NCI-H1092 (cell line): ENCODE results near the gene TFCP2.

ENCODE experiments used
- DNase-seq: peaks from one replicate; lab custom pipeline; 2025; lab: John Stamatoyannopoulos, UW

TFCP2 gene

DNA sequence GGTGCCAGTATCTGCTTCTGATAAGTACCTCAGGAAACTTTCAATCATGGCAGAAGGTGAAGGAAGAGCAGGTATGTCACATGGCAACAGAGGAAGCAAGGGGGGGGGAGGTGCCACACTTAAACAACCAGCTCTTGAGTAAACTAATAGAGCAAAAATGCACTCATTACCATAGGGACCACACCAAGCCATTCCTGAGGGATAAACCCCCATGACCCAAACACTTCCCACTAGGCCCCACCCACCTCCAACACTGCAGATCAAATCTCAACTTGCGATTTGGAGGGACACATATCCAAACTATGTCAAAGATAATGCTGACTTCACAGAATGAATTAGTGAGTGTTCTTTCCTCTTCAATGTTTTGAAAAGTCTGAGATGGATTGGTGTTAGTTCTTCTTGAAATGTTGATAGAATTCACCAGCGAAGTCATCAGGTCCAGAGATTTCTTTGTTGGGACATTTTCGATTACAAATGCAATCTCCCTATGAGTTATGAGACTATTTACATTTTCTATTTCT, 16.6 kb downstream of the TFCP2 start:
- DNase-seq: no peak

DNA sequence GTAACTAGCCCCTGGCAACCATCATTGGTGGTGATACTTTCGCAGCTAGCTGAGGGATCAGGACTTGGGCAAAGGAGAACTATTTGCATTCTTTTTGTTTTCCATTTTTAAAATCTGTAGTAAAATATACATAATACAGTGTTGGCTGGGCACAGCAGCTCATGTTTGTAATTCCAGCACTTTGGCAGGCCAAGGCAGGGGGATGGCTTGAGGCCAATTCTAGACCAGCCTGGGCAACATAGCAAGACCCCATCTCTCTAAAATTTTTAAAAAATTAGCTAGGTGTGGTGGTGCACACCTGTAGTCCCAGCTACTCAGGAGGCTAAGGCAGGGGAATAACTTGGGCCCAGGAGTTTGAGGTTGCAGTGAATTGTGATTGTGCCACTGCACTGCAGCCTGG, 20.0 kb downstream of the TFCP2 start:
- DNase-seq: no peak

DNA sequence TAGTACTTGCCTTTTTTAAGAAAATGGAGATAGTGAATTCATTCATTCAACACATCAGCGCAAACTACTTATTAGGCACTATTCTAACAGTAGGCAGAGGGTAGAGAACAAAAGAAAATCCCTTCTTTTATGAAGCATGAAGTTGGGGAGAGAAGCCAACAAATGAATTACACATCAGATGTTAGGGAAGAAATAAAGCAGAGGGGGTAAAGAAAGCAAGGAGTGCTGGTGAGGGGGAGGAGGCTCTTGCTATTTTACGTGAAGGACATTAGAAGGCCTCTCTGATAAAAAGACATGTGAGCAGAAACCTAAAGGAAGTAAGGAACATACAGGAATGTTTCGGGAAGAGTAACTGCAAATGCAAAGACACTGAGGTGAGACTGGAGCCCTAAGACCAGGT, 22.2 kb downstream of the TFCP2 start:
- DNase-seq: no peak

DNA sequence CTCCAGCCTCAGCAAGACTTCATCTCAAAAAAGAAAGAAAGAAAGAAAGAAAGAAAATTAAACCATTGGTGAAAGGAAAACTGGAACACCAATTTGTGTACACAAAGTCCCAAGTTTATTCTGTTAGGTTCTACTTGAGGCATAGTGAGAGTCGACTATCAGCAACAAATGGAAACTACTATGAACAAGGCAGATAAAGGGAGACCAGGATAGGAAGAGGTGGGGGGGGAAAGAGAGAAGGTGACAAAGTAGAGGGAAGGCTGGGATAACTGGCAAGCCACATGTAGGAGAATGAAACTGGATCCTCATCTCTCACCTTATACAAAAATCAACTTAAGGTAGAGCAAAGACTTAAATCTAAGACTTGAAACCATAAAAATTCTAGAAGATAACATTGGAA, 25.6 kb downstream of the TFCP2 start:
- DNase-seq: no peak

DNA sequence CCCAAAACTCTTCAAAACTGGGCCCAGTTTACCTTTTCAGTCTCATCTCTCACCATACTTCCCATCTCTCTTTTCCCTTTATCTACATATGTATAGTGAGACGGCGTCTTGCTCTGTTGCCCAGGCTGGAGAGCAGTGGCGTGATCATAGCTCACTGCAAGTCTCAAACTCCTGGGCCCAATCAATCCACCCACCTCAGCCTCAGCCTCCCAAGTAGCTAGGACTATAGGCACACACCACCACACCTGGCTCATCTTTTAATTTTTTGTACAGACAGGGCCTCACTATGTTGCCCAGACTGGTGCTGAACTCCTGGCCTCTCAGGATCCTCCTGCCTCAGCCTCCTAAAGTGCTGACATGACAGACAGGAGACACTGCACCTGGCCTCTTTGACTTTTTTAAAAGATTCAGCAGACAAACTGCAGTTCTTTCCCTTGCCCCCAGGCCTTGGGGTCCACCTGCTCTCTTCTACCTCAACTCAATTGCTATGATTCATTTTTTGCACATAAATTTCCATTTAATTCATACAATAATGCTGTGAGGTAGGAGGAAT, 33.6 kb downstream of the TFCP2 start:
- DNase-seq: no peak

DNA sequence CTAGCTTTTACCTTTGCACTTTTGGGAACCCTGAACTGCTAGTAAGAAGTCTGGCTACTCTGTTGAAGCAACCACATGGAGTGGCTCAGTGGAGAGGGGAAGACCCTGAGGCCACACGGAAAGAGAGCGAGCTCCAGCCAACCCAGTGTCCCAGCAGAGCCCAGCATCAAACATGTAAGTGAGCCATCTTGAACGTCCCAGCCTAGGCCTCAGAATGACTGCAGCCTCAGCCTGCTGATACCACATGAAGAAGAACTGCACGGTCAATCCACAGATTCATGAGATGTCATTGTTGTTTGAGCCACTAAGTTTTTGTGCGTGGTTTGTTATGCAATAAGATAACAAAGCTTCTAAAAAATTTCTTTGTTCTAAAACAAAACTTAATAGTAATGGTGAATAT, 40.2 kb downstream of the TFCP2 start:
- no peak for DNase-seq

DNA sequence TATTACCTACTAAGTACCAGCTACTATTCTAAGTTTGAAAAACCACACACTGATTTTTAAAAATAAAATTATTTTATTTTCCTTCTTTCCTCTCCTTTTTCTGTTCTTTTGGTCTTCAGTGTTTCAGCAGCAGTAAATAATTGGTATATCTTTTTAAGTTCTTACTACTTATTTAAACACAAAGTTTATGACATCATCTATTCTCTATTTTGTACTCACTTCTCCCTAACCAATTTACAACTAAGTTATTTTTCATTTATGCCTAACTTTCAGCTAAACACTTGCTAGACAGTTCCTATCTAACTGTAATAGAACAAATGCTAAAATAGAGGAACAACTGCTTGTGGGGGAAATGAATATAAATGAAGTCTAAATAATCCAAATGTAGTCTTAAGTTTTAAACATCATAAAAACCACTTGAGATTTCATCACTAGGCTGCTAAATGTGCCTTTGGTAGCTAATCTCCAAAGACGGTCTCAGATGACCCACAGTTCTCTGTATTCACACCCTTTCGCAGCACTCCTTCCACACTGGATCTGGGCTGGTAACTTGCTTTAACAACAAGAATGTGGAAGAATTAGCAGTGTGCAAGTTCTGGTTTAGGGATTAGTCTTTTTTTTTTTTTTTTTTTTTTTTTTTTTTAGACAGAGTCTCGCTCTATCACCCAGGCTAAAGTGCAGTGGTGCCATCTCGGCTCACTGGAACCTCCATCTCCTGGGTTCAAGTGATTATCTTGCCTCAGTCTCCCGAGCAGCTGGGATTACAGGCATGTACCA, 41.0 kb downstream of the TFCP2 start:
- no peak for DNase-seq

DNA sequence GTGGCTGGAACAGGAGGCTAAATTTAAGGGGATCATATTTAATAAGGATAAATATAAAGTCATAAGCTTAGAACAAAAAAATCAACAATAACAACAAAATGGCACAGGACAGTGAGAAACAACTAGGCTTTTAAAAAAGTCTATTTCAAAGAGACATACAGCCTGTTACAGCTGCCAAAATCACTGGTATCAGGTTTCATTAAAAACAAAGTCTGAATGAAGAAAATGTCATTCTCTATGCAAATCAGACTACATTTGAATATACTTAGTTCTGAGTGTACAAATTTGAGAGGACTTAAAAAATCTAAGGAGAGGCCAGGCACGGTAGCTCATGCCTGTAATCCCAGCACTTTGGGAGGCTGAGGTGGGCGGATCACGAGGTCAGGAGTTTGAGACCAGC, 44.0 kb downstream of the TFCP2 start:
- DNase-seq: no peak

DNA sequence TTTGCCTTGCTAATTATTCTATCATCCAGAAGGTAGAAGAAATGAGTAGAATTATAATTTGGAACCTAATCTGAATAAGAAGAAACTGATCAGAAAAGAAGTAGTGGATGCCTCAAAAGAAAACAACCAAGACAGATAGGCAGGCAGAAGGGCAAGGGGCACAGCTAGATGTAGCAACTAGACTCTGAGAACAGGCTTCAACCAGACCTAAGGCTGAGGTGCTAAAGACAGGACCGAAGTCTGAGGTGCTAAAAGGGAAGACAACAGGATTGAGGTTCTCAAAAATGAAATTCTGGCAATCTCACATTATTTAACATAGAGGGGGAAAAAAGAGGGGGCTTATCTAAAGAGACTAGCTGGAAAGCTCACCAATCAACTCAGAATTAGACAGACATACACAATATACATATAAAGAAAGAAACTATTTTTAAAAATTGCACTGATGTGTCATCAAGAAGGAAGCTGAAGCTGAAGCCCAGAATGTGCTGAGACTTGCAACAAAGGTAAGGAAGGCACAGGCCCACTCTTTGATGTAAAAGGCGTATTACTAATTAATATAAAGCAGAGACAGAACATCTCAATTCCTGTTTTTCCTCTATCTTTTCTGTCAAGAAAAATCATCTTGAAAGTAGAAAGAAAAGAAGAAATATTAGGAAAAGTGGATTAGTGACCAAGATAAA, 45.7 kb downstream of the TFCP2 start:
- DNase-seq: no peak

DNA sequence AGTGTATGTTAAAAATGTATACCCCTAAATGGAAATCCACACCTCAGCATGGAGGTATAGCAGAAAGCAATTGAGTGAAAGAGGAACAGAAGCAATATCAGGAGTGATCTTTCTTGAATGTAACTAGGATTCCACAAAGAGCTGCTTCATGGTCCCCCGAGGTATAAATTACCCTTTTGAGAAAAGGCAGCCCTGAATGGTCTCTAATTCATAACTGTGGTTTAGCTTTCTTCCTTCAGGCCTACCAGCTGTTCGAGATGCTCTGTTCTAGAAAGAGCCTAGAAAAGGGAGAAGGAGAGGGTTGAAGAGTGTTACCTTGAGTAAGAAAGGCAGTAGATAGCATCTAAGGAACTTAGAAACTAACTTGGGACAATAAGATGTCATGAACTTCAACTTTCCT, 46.6 kb downstream of the TFCP2 start:
- DNase-seq: no peak

DNA sequence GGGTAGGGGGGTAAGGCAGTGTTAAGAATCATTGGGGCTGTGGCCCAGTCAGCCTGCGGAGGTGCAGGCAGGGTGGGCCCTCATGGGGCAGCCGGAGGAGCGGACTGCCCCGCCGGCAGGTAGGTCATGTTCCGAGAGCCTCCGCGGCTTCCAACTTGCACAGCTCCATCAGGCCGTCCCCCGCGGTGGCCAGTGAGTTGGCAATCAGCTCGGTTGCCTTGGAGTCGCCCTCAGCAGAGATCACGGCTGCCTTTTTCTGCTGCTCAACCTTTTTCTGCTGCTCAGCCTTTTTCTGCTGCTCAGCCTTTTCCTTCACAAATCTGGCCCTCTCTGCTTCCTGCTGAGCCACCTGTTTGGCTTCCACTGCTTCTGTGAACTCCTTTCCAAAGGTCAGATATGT, 48.4 kb downstream of the TFCP2 start:
- DNase-seq: no peak

DNA sequence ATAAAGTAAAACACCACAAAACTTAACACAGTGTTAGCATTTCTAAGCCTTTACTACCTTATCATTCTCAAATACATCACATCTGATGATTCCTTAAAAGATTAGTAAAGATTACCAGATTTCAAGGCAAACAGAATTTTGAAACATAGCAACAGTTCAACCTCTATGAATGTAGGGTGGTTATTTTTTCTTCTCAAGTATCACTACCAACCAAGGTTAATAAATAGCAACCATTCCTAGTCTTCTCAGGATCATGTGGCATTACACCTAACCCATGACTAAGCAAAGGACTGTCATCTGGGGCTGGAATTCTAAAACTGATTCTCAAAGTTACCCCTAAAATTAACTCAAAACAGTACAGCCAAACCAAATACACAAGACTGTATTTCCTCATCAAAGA, 50.1 kb downstream of the TFCP2 start:
- no peak for DNase-seq

DNA sequence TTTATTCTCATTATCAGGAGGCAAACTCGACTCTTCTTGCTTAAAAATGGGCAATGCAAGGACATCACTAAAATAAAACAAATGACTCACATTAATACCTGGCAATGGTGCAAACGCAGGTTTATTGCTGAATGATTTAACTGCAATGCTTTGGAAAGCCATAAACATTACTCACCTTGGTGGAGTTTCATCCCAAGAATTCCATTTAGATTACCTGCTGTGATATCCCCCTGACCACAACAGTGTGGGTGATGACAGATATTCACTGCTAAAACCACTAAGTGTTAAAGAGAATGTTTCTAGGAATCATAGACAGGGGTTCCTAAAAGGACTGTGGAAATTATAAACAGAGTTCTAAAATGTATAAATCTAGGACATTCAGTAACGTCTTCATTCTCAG, 54.2 kb downstream of the TFCP2 start:
- no peak for DNase-seq

DNA sequence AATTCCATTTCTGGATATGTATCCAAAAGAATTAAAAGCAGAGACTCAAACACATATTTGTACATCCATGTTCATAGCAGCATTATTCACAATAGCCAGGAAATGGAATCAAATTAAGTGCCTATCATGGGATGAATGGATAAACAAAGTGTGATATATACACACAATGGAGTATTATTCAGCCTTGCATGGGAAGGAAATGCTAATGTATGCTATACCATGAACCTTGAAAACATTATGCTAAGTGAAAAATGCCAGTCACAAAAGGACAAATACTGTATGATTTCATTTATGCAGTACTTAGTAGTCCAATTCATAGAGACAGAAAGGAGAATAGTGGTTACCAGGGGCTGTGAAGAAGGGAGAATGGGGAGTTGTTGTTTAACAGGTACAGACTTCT, 57.4 kb downstream of the TFCP2 start:
- DNase-seq: no peak

DNA sequence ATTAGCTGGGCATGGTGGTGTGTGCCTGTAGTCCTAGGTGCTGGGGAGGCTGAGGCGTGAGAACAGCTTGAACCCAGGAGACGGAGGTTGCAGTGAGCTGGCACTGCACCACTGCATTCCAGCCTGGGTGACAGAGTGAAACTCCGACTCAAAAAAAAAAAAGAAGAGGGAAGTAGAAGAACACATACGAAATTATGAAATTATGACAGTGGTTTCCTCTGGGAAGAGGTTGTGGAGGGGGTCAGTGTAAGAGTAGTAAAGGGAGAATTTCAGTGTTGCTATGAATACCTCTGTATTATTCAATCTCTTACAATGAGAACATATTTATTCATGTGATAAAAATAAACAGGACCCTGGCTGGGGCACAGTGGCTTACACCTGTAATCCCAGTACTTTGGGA, 64.8 kb downstream of the TFCP2 start:
- DNase-seq: no peak

DNA sequence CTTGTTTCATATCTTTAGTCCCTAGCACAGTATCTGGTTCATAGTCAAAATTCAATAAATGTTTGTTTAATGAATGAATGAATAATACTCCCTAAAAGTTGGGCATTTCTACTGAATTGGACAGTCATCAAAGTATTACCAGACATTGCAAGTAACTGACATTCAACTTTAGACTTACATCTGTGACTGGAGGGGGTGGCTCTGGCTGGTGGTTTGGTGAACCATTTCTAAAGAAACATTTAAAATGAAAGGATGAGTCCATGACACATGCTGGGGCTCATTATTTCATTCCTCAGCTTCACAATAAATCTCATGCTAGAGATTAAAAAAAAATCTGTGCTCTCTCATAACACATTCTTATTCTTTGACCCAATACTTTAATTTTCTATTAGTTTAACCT, 69.0 kb downstream of the TFCP2 start:
- DNase-seq: no peak

DNA sequence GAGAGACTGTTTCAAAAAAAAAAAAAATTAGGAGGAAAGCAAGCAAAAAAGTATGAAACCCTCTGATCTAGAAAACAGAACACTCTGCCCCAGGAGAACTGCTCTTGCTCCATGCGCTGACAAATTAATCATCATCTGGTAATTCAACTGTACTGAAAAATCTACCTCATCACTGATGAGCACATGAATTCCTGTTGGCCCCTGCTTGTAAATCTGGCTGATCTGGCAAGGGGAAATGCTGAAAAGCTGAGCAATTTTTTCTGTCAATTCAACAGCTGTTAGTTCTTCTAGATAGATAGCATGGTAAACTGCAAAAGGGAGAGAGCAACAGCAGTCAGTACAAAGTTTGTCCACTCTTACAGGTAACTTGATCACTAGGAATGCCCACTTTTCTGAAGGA, 74.3 kb downstream of the TFCP2 start:
- DNase-seq: no peak

DNA sequence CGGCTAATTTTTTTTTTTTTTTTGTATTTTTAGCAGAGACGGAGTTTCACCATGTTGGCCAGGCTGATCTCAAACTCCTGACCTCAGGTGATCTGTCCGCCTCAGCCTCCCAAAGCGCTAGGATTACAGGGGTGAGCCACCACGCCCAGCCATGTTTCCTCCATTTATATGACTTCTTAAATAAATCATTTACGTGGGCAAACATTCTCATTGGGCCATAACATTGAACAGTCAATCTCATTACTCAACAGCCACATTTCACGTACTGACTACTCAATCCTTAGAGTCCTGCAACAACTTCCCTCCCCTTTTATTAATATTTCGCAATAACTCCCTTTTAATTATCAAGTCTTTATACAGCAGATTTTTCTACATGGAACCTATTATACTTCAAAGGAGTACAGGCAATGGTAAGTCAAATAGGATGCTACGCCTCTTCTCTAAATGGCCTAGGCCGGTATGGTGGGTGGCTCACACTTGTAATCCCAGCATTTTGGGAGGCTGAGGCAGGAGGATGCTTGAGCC, 82.2 kb downstream of the TFCP2 start:
- DNase-seq: no peak

DNA sequence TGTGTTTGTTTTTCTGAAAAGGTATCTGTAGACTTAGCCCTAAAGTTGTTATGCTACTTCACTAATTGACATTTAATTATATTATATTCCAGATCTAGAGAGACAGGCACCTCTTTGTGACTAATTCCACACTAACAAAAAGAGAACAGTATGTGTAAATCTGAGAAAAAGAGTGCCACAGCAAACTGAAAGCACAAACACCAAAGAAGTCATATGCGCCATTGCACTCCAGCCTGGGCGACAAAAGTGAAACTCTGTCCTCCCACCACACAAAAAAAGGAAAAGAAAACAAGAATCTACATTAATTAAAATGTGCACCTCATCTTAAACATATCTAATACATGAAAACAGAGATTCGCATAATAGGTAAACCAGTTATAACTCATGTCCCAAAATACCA, 85.1 kb downstream of the TFCP2 start:
- DNase-seq: no peak

DNA sequence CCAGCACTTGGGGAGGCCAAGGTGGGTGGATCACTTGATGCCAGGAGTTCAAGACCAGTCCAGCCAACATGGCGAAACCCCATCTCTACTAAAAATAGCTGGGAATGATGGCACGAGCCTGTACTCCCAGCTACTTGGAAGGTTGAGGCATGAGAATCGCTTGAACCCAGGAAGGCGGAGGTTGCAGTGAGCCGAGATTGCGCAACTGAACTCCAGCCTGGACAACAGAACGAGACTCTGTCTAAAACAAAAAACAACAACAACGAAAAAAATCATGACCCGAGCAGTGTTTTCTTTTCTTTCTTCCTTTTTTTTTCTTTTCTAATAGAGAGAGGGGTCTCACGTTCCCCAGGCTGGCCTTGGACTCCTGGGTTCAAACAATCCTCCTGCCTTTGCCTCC, 86.0 kb downstream of the TFCP2 start:
- DNase-seq: no peak

DNA sequence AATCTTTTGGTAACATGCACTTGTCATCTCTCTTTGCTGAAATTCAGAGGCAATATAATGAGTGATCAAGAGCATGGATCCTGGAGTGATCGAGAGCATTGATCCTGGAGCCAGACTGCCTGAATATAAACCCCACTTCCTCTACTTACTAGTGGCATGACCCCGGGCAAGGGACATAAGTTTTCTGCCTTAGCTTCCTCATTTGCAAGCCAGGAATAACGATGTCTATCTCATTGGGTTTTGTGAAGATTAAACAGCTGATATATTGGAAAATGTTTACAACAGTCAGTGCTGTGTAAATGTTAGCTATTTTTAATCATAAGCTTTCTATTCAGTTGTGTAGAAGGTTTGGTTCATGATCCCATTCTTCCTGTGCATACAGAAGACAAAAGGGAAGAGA, 87.2 kb downstream of the TFCP2 start:
- DNase-seq: no peak

DNA sequence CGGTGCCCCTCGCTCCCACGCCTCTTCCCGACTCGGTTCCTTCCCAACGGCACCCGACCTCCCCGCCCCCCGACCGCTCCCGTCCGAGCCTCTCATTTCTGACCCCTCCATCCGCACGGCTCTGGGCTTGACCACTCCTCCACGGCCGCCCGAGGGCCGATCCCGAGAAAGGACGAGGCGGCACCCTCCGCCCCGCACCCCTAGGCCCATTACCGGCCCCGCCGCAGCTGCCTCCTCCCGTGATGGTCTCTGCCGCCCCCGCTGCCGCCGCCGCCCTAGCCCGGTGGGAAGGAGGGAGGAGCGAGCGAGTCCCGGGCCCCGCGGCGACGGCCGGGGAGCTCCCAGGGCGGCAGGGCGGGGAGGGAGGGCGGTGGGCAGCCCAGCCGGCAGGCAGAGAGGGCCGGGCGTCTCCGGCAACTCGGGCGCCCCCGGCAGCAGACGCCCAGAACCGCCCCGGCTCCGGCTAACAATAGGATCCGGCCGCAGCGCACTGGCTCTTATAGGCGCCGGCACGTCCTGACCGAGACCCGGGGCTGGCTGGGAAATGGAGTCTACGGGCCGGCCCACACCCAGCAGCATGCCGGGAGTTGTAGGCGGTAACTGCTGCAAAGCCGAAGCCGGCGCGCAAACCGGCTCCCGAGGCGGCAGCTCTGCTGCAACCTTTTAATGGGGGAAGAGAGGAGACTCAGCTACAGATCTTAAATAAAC, 89.7 kb downstream of the TFCP2 start, which contains the start of gene CSRNP2:
Gene CSRNP2 (minus strand): TSS at position 471 of the 708 bp plus-strand sequence. CDS start 7,035 bp downstream, outside the sequence.
- peak; percentile 86 for DNase-seq
